HG02970 (cell line): ENCODE measurements around the gene MYOG.

Experiments
- ATAC-seq: cut with Tn5 transposase; IDR thresholded peaks from one replicate; pipeline ENCODE4 v1.9.1; 2021; ENCODE audit warnings: mild to moderate bottlenecking, moderate library complexity, moderate number of reproducible peaks; ENCODE audit not compliant: unreplicated experiment, low FRiP score

The MYOG gene

GRCh38 chr1:203073469-203073868 lies 12.3 kb downstream of the MYOG start:
- ATAC-seq: no peak

GRCh38 chr1:203072911-203073310 lies 12.9 kb downstream of the MYOG start:
- no peak for ATAC-seq

GRCh38 chr1:203072002-203072602 lies 13.7 kb downstream of the MYOG start:
- no peak for ATAC-seq

DNA sequence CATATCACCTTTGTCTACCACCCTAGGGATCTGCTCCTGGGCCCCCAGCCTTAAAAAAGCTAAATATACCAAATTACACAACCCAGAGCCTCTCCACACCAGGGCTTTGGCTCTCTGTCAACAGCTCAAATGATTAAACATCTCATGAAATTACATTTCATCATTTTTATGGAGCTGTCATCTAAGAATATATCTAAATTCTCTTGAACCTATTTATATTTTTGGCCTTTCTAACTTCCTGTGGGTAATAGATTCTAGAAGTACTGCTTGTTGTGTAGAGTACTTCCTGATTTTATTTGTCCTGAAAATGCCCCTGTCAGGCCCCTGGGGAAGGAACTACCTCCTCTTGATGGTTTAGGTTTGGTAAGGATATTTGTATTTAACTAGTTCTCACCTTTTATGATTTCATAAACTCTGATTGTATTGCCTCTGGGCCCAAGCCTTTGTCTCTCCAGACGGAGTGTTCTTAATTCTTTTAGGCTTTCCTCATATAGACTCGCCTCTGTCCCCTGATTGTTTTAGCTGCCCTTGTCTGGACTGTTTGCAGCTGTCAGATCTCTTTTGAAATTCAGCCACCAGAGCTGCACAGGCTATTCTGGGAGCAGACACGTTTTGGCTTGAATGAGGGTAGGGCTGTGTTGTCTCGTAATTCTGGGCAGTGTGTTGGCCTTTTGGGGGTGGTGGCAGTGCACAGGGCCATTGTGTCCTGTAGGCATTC lies 16.6 kb downstream of the MYOG start:
- no peak for ATAC-seq

GRCh38 chr1:203066965-203067364 lies 18.8 kb downstream of the MYOG start:
- ATAC-seq: no peak

DNA sequence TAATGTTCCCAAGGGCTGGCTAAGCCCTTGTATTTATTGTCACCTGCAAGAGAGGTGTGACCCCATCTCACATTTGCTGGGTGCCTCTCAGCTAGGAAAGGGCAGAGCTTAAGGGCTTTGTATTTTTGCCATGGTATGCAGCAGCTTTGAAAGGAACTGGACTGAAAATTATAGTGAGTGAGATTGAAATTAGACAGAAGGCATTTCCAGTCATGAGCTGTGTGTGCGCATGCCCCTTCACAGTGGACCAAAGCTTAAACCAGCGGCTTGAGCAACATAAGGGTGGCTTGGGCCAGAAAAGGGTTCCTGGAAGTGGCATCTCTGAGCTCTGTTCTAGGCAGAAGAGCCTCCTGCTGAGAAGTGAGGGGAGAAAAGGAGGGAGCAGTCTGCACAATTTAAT lies 19.8 kb downstream of the MYOG start:
- ATAC-seq: no peak

DNA sequence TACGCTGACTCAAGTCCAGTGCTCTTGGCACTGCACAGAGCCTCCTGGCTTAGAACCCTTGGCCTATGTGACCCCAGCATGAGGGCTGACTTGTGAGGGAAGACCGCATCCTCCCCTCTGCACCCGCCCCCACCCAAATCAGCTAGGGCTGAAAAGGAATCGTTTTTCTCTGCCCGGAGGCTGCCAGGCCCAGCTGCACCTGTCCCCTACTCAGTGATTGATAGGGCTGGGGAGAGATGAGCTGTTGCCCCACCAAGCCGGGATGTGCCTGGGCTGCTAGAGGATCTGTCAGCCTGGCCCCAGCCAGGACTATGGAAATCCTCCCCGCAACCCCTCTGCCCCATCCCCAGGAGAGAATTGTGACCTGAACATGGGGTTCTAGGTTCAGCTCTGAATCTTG lies 20.6 kb downstream of the MYOG start:
- no peak for ATAC-seq

DNA sequence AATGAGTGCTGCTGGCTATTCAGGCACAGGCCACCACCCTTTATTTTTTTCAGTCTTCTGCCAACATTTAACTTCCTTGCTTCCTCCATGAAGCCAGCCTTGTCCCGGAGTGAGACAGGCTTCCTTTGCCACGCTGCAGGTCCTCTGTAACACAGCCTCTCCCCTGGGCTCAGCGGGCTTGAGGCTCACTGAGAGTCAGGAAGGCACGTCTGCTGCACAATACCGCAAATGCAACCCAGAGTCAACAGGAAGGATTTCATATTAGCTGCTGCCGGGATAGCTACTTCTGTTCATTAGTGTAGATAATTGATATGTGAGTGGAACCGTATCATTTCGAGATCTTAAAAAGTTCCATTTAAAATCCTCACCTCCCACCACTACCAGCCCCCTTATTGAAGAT lies 22.5 kb downstream of the MYOG start:
- ATAC-seq: no peak

DNA sequence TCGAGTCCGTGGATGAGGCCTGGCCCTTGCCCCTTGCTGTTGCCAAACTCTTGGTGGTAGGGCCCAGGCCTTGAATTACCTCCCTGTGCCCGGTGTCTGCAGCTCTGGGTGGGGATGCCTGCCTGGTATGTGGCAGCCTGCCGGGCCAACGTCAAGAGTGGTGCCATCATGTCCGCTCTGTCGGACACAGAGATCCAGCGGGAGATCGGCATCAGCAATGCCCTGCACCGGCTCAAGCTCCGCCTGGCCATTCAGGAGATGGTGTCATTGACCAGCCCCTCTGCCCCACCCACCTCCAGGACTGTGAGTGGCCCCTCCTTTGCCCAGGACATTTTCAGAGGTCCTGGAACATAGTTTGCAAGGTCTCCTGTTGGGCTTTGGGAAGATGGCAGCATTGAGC lies 25.7 kb downstream of the MYOG start:
- no peak for ATAC-seq

DNA sequence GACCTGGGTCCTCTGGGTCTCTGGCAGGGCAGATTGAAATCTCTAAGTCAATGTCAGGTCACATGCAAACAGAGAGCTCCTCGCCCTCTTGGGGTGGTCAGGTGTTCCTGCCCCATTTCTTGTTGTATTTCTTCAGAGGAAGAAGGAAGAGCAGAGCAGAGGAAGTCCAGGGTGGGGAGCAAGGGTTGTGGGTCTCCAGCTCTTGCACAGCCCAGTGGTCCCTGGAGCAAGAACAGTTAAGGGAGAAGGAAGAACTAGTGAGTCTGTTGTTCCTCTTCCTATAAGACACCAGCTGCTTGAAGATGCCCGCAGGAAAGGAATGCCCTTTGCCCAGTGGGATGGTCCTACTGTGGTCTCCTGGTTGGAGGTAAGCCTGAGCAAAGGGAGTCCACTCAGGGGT lies 26.3 kb downstream of the MYOG start:
- no peak for ATAC-seq

- ATAC-seq: no peak
Observed at GRCh38 chr1:203058676-203058935, 27.2 kb downstream of the MYOG start.

GRCh38 chr1:203057911-203058675 lies 27.7 kb downstream of the MYOG start:
- no peak for ATAC-seq

GRCh38 chr1:203056516-203056915 lies 29.3 kb downstream of the MYOG start:
- no peak for ATAC-seq

DNA sequence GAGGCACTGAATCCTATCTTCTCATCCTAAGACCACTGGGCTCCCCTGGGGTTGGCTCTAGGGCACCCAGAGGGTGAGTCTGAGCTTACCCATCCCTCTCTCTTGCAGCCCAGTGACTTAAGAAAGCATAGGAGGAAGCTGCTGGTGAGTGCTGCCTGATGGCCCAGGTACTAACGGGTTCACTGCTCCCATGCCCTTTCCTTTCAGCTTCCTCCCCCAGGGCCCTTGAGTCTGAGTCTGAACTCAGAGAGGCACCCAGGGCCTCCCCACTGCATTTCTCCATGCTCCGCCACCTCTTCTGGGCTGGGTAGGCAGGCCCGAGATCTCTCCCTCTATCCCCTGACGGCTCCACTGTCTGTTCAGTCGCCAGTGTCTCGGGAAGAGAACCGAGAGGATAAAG lies 29.8 kb downstream of the MYOG start:
- ATAC-seq: no peak

DNA sequence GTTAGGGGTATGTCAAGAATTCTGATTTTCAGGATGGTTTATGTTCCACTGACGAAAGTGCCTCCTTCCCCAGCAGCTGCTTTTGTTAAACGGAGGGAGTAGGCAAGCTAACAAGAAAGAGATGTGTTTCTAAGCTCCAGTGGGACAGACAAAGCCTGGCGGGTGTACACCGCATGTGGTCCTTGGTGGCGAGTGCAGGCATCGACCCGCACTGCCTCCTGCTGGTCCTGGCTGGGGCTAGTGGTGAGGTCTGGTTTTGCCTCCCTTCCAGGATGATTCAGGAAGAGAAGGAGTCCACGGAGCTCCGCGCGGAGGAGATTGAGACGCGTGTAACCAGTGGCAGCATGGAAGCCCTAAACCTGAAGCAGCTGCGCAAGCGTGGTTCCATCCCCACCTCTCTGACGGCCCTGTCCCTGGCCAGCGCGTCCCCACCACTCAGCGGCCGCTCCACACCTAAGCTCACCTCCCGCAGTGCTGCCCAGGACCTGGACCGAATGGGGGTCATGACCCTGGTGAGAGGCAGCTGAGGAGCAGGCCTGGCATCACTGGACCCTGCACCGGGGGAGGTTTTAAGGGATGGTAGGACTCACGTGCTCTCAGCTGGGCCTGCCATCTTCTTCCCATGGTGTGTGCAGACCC lies 30.5 kb downstream of the MYOG start:
- no peak for ATAC-seq

- no peak for ATAC-seq
Observed at GRCh38 chr1:203054642-203055041, 31.2 kb downstream of the MYOG start.

- no peak for ATAC-seq
Observed at GRCh38 chr1:203054184-203054583, 31.6 kb downstream of the MYOG start.

- no peak for ATAC-seq
Observed at GRCh38 chr1:203052601-203053000, 33.2 kb downstream of the MYOG start.

DNA sequence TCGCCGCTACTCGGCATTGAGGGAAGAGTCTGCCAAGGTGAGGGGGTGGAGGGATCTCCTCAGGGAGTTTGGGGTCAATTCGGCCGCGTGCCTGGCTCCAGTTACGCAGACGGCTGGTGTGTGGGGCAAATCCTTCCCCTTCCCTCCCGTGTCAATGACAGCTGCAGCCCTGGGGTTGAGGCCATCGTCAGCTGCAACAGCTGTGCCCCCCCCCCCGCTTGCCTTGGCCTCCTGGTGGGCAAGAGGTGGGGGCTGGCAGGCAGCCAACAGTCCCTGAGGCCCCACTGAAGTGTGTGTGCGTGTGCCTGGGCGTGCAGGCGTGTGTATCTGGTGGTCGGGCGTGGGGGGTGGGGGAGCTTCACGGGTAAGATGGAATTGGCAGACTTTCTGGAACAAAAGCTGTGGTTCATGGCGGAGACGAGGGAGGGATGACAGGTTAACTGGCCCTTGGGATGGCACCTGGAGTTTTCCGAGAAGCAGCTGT lies 33.9 kb downstream of the MYOG start:
- ATAC-seq: no peak

DNA sequence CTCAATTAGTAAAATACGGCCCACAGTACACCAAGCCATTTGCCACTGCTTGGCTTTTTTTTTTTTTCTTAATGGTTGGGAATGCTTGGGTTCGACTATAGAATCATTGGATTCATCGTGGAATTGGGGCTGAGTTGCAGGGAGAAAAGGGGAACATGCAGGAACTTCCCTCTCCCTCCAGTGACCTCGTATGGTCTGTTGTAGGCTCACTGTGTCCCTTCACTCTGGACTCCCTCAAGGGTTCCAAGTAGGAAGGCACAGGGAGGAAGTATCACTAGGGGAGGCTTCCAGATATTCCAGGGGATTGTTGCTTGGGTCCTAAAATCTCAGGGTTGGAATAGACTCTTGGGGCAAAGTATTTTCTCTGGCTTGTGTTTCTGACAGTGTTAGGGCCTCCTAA lies 35.0 kb downstream of the MYOG start:
- no peak for ATAC-seq

- no peak for ATAC-seq
Observed at GRCh38 chr1:203049576-203050180, 36.1 kb downstream of the MYOG start.
